MM.1S (cell line): ENCODE measurements around the gene MMP21.

ENCODE experiments used
- CTCF ChIP-seq: fragments of 300-600 bp; sonication (generic); IDR thresholded peaks from 2 replicates; pipeline ENCODE4 v1.5.1; 2016; ENCODE audit warnings: antibody characterized with exemption, low read length, mixed read lengths
- EZH2 ChIP-seq: fragments of 300-600 bp; sonication (generic); optimal IDR thresholded peaks from 2 replicates; pipeline ENCODE3; 2017; ENCODE audit warnings: low read depth, mild to moderate bottlenecking, antibody characterized with exemption, low read length, mixed read lengths
- EZH2phosphoT487 ChIP-seq: fragments of 300-600 bp; sonication (generic); IDR thresholded peaks from 2 replicates; pipeline ENCODE4 v1.6.1; 2018; ENCODE audit warnings: antibody characterized with exemption, low read length

DNA sequence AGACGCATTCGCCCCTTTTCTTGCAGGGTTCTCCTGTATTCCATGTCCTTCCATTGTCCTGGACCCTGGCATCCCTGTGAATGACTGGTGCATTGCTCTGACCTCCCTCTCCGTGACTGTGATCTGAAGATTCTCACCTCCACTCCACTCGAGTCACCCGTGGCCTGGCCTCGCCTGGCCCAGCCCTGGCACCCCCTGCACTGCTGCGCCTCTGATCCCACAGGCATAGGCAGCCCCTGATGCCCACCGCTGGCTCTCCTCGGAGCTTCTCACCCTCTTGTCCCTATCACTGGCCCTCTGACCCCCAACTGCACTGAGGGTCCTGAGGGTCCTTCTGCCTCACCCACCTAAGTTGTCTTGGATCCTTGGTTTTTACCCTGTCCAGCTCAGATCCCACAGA, 2.2 kb upstream of the MMP21 start:
- TF ChIP-seq CTCF, result no peak
- no peak for TF ChIP-seq EZH2
- no peak for TF ChIP-seq EZH2phosphoT487
